Liver (tissue), 9 donors: Measurements from ENCODE around the gene NLGN1. TPM values are rescaled to one million over a fixed set of nuclear protein-coding genes. Genes with fewer than 3 reads are reported as not detected.

Source experiments
- DNase-seq: peaks from one replicate; pipeline ENCODE4 v3.0.0-alpha.2; 2017; ENCODE audit warnings: low spot score
- H3K27ac ChIP-seq, 2 donors: one replicate each; pipeline ENCODE4 v1.7.0; 2013; ENCODE audit warnings: inconsistent platforms in 2 of 2, low read length in 2 of 2, control low read depth in 1 of 2, low read depth in 1 of 2, mild to moderate bottlenecking in 1 of 2
- H3K27me3 ChIP-seq, 4 donors: one replicate each; pipeline versions ENCODE4 v1.6.1 to v1.7.0; 2013; ENCODE audit warnings: low read length in 3 of 4, inconsistent platforms in 1 of 4, mild to moderate bottlenecking in 1 of 4, moderate library complexity in 1 of 4; ENCODE audit not compliant: control insufficient read depth in 4 of 4, insufficient read depth in 4 of 4
- H3K36me3 ChIP-seq, 4 donors: one replicate each; pipeline versions ENCODE4 v1.6.1 to v1.7.0; 2013; ENCODE audit warnings: low read length in 3 of 4, mild to moderate bottlenecking in 3 of 4, low read depth in 1 of 4, moderate library complexity in 1 of 4; ENCODE audit not compliant: control insufficient read depth in 4 of 4, insufficient read depth in 3 of 4
- H3K4me1 ChIP-seq, 4 donors: one replicate each; pipeline versions ENCODE4 v1.6.1 to v1.7.0; 2013; ENCODE audit warnings: low read length in 3 of 4, mild to moderate bottlenecking in 3 of 4, moderate library complexity in 1 of 4; ENCODE audit not compliant: control insufficient read depth in 4 of 4, insufficient read depth in 4 of 4
- H3K4me3 ChIP-seq, 3 donors: one replicate each; pipeline versions ENCODE4 v1.6.1 to v1.7.0; 2013; ENCODE audit warnings: low read length in 3 of 3, control low read depth in 1 of 3, low read depth in 1 of 3, mild to moderate bottlenecking in 1 of 3
- H3K9ac ChIP-seq, 2 donors: one replicate each; pipeline ENCODE4 v1.7.0; 2013; ENCODE audit warnings: low read length in 2 of 2, mild to moderate bottlenecking in 2 of 2, moderate library complexity in 2 of 2, control low read depth in 1 of 2, low read depth in 1 of 2
- H3K9me3 ChIP-seq, 4 donors: one replicate each; pipeline versions ENCODE4 v1.6.1 to v1.7.0; 2013; ENCODE audit warnings: low read length in 3 of 4; ENCODE audit not compliant: control insufficient read depth in 4 of 4
- ATF3 ChIP-seq: IDR thresholded peaks from 2 replicates; pipeline ENCODE4 v1.6.1; 2016; ENCODE audit warnings: antibody characterized with exemption
- GABPA ChIP-seq, 2 donors: IDR thresholded peaks in 1 of 2; conservative IDR thresholded peaks in 1 of 2; 2 replicates each; pipeline ENCODE4 v1.6.1; 2016; ENCODE audit warnings: antibody characterized with exemption in 2 of 2, mild to moderate bottlenecking in 1 of 2, moderate library complexity in 1 of 2
- HNF4A ChIP-seq, 2 donors: conservative IDR thresholded peaks; 2 replicates each; pipeline ENCODE4 v1.6.1; 2016; ENCODE audit warnings: antibody characterized with exemption in 2 of 2, mild to moderate bottlenecking in 2 of 2
- HNF4G ChIP-seq: IDR thresholded peaks from 2 replicates; pipeline ENCODE4 v1.6.1; 2016; ENCODE audit warnings: antibody characterized with exemption
- JUND ChIP-seq, 2 donors: IDR thresholded peaks; 2 replicates each; pipeline ENCODE4 v1.6.1; 2016; ENCODE audit warnings: antibody characterized with exemption in 2 of 2
- MAX ChIP-seq: IDR thresholded peaks from 2 replicates; pipeline ENCODE4 v1.6.1; 2016; ENCODE audit warnings: antibody characterized with exemption
- NR2F2 ChIP-seq: IDR thresholded peaks from 2 replicates; pipeline ENCODE4 v1.6.1; 2016; ENCODE audit warnings: antibody characterized with exemption
- RAD21 ChIP-seq, 2 donors: IDR thresholded peaks; 2 replicates each; pipeline ENCODE4 v1.6.1; 2016; ENCODE audit warnings: antibody characterized with exemption in 2 of 2, mild to moderate bottlenecking in 2 of 2
- RXRA ChIP-seq, 2 donors: IDR thresholded peaks; 2 replicates each; pipeline ENCODE4 v1.6.1; 2017 to 2018; ENCODE audit warnings: antibody characterized with exemption in 2 of 2, mild to moderate bottlenecking in 1 of 2
- SP1 ChIP-seq: IDR thresholded peaks from 2 replicates; pipeline ENCODE4 v1.6.1; 2018; ENCODE audit warnings: antibody characterized with exemption, mild to moderate bottlenecking
- TAF1 ChIP-seq: conservative IDR thresholded peaks from 2 replicates; pipeline ENCODE4 v1.6.1; 2016; ENCODE audit warnings: antibody characterized with exemption, mild to moderate bottlenecking
- WGBS: extraction: QIAGEN DNeasy Blood & Tissue Kit; methylation state at CpG from one replicate; pipeline ENCODE4 v1.1.7; 2013; 5-methylcytosine and 5-hydroxymethylcytosine counted together
- polyA plus RNA-seq, 2 donors: library from polyadenylated mRNA; stranded (reverse) in 1 of 2; unstranded in 1 of 2; fragments of 200-250 nt in 1 of 2; fragments of >200 nt in 1 of 2; fragmentation: Nextera tagmentation in 1 of 2; extraction: Ambion mirVana in 1 of 2; gene quantifications; one replicate each; pipeline versions ENCODE4 v1.2.1 to v1.2.3, GENCODE V29; 2013 to 2015
- total RNA-seq, 2 donors: library from RNA; depleted of rRNA; stranded (reverse); fragments of >200 nt; gene quantifications; one replicate each; pipeline ENCODE4 v1.2.3, GENCODE V29; 2014
- TF ChIP-seq, protein P1 (sequence below): IDR thresholded peaks from 2 replicates; pipeline ENCODE4 v1.6.1; 2016; ENCODE audit warnings: antibody characterized with exemption, mild to moderate bottlenecking
- donor health status: healthy.
- donor health status: healthy.
- donor health status: healthy.
- donor health status: healthy.
- donor health status: healthy.

The NLGN1 gene
- total and polyA plus RNA-seq, 4 donors: 0.02 to 0.67 (median 0.37) TPM; not detected in 1

DNA sequence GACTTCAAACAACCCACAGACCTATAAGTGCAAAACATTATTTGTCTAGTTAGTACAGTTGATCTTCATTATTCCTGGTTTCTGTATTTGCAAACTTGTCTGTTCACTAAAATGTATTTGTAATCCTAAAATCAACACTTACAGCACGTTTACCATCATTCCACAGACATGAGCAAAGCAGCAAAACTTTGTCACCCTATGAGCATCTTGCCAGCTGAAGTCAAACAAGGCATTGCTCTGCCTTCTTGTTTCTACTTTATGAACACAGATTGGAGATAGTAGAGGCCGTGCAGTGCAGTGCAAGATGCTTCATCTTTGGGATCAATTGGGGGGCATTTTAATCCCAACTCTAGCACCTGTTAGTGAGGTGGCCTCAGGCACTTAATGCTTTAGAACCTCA is 202.1 kb downstream of the NLGN1 start:
- Histone ChIP-seq H3K27me3 (no peaks in the 10 kb centered on the region), H3K4me3 (no peak overlapping the region)
- DNase-seq: no peak

DNA sequence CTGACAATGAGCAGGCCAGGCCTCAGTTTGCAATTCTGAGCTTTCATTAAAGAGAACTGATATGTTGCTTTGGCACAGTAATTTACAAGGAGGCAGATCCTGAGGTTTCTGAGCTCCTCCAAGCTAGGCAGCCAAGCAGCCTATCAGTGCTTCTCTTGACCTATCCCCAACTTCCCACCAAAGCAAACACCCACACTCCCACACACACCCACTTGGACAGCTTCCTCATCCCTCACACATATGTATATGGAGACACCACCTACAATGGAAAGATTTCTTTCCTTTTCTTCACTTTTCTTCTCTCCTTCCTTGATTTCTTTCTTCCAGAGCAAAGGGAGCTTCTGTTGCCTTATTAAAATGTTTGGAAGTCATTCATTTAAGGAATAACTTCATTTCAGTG is 217.0 kb downstream of the NLGN1 start:
- no peaks in the 10 kb centered on the region for H3K9me3 ChIP-seq

More for the DNA sequence above, 202.1 kb downstream of the NLGN1 start:
- no peaks in the 10 kb centered on the region for H3K36me3 ChIP-seq
- H3K27ac ChIP-seq: no peak overlapping the region
- TF ChIP-seq RAD21 (IDR thresholded peaks at IDR 0.05) (no peak), JUND (IDR thresholded peaks at IDR 0.05) (no peak), NR2F2 (no peak), HNF4G (no peak), MAX (no peak), RXRA (IDR thresholded peaks at IDR 0.05) (no peak), ATF3 (no peak), HNF4A (conservative IDR thresholded peaks at IDR 0.05) (no peak)
- TF ChIP-seq, protein P1, sequence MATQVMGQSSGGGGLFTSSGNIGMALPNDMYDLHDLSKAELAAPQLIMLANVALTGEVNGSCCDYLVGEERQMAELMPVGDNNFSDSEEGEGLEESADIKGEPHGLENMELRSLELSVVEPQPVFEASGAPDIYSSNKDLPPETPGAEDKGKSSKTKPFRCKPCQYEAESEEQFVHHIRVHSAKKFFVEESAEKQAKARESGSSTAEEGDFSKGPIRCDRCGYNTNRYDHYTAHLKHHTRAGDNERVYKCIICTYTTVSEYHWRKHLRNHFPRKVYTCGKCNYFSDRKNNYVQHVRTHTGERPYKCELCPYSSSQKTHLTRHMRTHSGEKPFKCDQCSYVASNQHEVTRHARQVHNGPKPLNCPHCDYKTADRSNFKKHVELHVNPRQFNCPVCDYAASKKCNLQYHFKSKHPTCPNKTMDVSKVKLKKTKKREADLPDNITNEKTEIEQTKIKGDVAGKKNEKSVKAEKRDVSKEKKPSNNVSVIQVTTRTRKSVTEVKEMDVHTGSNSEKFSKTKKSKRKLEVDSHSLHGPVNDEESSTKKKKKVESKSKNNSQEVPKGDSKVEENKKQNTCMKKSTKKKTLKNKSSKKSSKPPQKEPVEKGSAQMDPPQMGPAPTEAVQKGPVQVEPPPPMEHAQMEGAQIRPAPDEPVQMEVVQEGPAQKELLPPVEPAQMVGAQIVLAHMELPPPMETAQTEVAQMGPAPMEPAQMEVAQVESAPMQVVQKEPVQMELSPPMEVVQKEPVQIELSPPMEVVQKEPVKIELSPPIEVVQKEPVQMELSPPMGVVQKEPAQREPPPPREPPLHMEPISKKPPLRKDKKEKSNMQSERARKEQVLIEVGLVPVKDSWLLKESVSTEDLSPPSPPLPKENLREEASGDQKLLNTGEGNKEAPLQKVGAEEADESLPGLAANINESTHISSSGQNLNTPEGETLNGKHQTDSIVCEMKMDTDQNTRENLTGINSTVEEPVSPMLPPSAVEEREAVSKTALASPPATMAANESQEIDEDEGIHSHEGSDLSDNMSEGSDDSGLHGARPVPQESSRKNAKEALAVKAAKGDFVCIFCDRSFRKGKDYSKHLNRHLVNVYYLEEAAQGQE: no peak
- H3K9ac ChIP-seq: no peak overlapping the region
- H3K9me3 ChIP-seq: no peaks in the 10 kb centered on the region
- H3K4me1 ChIP-seq: no peaks in the 10 kb centered on the region
- 49% methylated on average over 2 of the region's 2 CpGs for WGBS

More for the DNA sequence above, 217.0 kb downstream of the NLGN1 start:
- H3K9ac ChIP-seq: no peak overlapping the region
- H3K36me3 ChIP-seq: no peaks in the 10 kb centered on the region
- H3K4me1 ChIP-seq: no peaks in the 10 kb centered on the region
- no peak overlapping the region for H3K4me3 ChIP-seq
- H3K27ac ChIP-seq: no peak overlapping the region
- no peak for TF ChIP-seq NR2F2
- TF ChIP-seq MAX: no peak
- TF ChIP-seq ATF3: no peak
- no peak for TF ChIP-seq TAF1
- TF ChIP-seq HNF4A (conservative IDR thresholded peaks at IDR 0.05): no peak
- no peak for TF ChIP-seq RXRA (IDR thresholded peaks at IDR 0.05)
- TF ChIP-seq, protein P1: no peak
- no peak for TF ChIP-seq HNF4G
- TF ChIP-seq GABPA (IDR thresholded peaks at IDR 0.05 in 1 of 2, conservative IDR thresholded peaks at IDR 0.05 in 1 of 2): no peak
- TF ChIP-seq RAD21 (IDR thresholded peaks at IDR 0.05): no peak
- TF ChIP-seq SP1: no peak
- no peak for DNase-seq
- H3K27me3 ChIP-seq: no peaks in the 10 kb centered on the region
